Ishikawa (cell line): ENCODE measurements around the gene PLEKHA6.

Source experiments
- CEBPB ChIP-seq: IDR thresholded peaks from 2 replicates; pipeline ENCODE4 v1.6.1; 2012
- EP300 ChIP-seq: IDR thresholded peaks from 2 replicates; pipeline ENCODE4 v1.6.1; 2012; ENCODE audit warnings: borderline replicate concordance
- NFIC ChIP-seq: IDR thresholded peaks from 2 replicates; pipeline ENCODE4 v1.6.1; 2012
- RAD21 ChIP-seq: IDR thresholded peaks from 2 replicates; pipeline ENCODE4 v1.6.1; 2012; ENCODE audit warnings: low read depth
- TAF1 ChIP-seq: IDR thresholded peaks from 2 replicates; pipeline ENCODE4 v1.6.1; 2012; ENCODE audit warnings: low read depth, mild to moderate bottlenecking
- TCF12 ChIP-seq: IDR thresholded peaks from 2 replicates; pipeline ENCODE4 v1.6.1; 2012; ENCODE audit warnings: low read depth
- YY1 ChIP-seq: IDR thresholded peaks from 2 replicates; pipeline ENCODE4 v1.6.1; 2012; ENCODE audit warnings: low read depth
- TF ChIP-seq, protein P1 (sequence below): IDR thresholded peaks from 2 replicates; pipeline ENCODE4 v1.6.1; 2012; ENCODE audit warnings: low read depth, mild to moderate bottlenecking
- TF ChIP-seq, protein P2 (sequence below): IDR thresholded peaks from 2 replicates; pipeline ENCODE4 v1.6.1; 2012
- TF ChIP-seq, protein P3 (sequence below): IDR thresholded peaks from 2 replicates; pipeline ENCODE4 v1.6.1; 2012

DNA sequence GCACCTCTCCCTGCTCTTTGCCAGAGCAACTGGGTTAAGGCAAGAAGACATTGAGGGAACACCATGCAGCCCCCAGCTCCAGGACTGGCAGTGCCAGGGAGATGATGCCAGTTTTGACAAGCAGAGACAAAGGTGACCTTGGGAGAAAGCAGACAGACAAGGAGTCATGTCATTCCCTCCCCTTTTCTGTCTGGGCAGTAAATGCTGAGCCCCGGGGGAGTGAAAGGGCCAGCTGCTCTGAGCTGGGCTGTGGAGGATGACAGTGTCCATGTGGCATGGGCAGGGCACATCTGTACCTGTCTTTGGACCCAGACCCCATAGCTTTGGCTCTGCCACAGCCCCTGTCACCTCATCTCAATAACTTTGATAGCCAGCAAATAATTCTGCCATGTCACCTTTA lies 24.2 kb downstream of the PLEKHA6 start:
- TF ChIP-seq EP300 (no peak), TAF1 (no peak), TCF12 (no peak), CEBPB (no peak), NFIC (no peak), RAD21 (no peak), YY1 (no peak)
- TF ChIP-seq, protein P1, sequence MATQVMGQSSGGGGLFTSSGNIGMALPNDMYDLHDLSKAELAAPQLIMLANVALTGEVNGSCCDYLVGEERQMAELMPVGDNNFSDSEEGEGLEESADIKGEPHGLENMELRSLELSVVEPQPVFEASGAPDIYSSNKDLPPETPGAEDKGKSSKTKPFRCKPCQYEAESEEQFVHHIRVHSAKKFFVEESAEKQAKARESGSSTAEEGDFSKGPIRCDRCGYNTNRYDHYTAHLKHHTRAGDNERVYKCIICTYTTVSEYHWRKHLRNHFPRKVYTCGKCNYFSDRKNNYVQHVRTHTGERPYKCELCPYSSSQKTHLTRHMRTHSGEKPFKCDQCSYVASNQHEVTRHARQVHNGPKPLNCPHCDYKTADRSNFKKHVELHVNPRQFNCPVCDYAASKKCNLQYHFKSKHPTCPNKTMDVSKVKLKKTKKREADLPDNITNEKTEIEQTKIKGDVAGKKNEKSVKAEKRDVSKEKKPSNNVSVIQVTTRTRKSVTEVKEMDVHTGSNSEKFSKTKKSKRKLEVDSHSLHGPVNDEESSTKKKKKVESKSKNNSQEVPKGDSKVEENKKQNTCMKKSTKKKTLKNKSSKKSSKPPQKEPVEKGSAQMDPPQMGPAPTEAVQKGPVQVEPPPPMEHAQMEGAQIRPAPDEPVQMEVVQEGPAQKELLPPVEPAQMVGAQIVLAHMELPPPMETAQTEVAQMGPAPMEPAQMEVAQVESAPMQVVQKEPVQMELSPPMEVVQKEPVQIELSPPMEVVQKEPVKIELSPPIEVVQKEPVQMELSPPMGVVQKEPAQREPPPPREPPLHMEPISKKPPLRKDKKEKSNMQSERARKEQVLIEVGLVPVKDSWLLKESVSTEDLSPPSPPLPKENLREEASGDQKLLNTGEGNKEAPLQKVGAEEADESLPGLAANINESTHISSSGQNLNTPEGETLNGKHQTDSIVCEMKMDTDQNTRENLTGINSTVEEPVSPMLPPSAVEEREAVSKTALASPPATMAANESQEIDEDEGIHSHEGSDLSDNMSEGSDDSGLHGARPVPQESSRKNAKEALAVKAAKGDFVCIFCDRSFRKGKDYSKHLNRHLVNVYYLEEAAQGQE: no peak
- TF ChIP-seq, protein P2, sequence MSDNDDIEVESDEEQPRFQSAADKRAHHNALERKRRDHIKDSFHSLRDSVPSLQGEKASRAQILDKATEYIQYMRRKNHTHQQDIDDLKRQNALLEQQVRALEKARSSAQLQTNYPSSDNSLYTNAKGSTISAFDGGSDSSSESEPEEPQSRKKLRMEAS: no peak
- TF ChIP-seq, protein P3, sequence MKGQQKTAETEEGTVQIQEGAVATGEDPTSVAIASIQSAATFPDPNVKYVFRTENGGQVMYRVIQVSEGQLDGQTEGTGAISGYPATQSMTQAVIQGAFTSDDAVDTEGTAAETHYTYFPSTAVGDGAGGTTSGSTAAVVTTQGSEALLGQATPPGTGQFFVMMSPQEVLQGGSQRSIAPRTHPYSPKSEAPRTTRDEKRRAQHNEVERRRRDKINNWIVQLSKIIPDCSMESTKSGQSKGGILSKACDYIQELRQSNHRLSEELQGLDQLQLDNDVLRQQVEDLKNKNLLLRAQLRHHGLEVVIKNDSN: no peak
